Measurements from ENCODE around the gene KDF1. TPM values are rescaled to one million over a fixed set of nuclear protein-coding genes. Genes with fewer than 3 reads are reported as not detected.

The KDF1 gene
- polyA plus RNA-seq, 4 donors = 19.9 to 30.8 (median 27.1) TPM

GRCh38 chr1:26913389-26913753 lies 46.9 kb downstream of the KDF1 start:
- Histone ChIP-seq H3K4me1 (ENCODE audit: control insufficient read depth in 3 of 3, insufficient read depth in 2 of 3, low read depth in 1 of 3, low read length in 2 of 3) (peaks cover 0 to 39% (median 0%) of the 10 kb centered on the region in 3 donors), H3K9me3 (ENCODE audit: control insufficient read depth in 2 of 2, insufficient read depth in 1 of 2, low read depth in 1 of 2, low read length in 1 of 2) (no peaks in the 10 kb centered on the region), H3K36me3 (ENCODE audit: control insufficient read depth in 3 of 3, insufficient read depth in 2 of 3, low read depth in 1 of 3, low read length in 3 of 3) (peaks cover 0 to 40% (median 3%) of the 10 kb centered on the region in 3 donors), H3K4me3 (ENCODE audit: low read depth in 1 of 3, low read length in 3 of 3) (peak overlapping the region in 2 of 3 donors; percentile 75 to 84), H3K27me3 (ENCODE audit: control insufficient read depth in 3 of 3, insufficient read depth in 3 of 3, low read length in 3 of 3) (no peaks in the 10 kb centered on the region), H3K27ac (ENCODE audit: low read depth in 1 of 3, low read length in 2 of 3) (peak overlapping the region; percentile 89 to 100 (median 96))
- DNase-seq (no peak), FAIRE-seq (no peak)
- WGBS, 3 donors = 9 to 56% (median 29%) methylated on average over 5 of the region's 5 CpGs

GRCh38 chr1:26912147-26912490 lies 48.1 kb downstream of the KDF1 start:
- no peaks in the 10 kb centered on the region for H3K27me3 ChIP-seq (ENCODE audit: control insufficient read depth in 3 of 3, insufficient read depth in 3 of 3, low read length in 3 of 3)
- H3K27ac ChIP-seq (ENCODE audit: low read depth in 1 of 3, low read length in 2 of 3) = peak overlapping the region; percentile 27 to 100 (median 96)
- H3K36me3 ChIP-seq (ENCODE audit: control insufficient read depth in 3 of 3, insufficient read depth in 2 of 3, low read depth in 1 of 3, low read length in 3 of 3) = peaks cover 0 to 41% (median 3%) of the 10 kb centered on the region in 3 donors
- DNase-seq (no peak), FAIRE-seq (no peak)
- WGBS, 3 donors = 25 to 41% (median 26%) methylated on average over 2 of the region's 2 CpGs
- H3K4me1 ChIP-seq (ENCODE audit: control insufficient read depth in 3 of 3, insufficient read depth in 2 of 3, low read depth in 1 of 3, low read length in 2 of 3) = peaks cover 0 to 41% (median 0%) of the 10 kb centered on the region in 3 donors
- H3K4me3 ChIP-seq (ENCODE audit: low read depth in 1 of 3, low read length in 3 of 3) = peak overlapping the region in 2 of 3 donors; percentile 75 to 84
- H3K9me3 ChIP-seq (ENCODE audit: control insufficient read depth in 2 of 2, insufficient read depth in 1 of 2, low read depth in 1 of 2, low read length in 1 of 2) = no peaks in the 10 kb centered on the region

GRCh38 chr1:26911399-26912146 lies 48.7 kb downstream of the KDF1 start:
- Histone ChIP-seq H3K36me3 (ENCODE audit: control insufficient read depth in 3 of 3, insufficient read depth in 2 of 3, low read depth in 1 of 3, low read length in 3 of 3) (peaks cover 0 to 41% (median 3%) of the 10 kb centered on the region in 3 donors), H3K4me3 (ENCODE audit: low read depth in 1 of 3, low read length in 3 of 3) (peak overlapping the region in 2 of 3 donors; percentile 75 to 84), H3K27me3 (ENCODE audit: control insufficient read depth in 3 of 3, insufficient read depth in 3 of 3, low read length in 3 of 3) (no peaks in the 10 kb centered on the region), H3K9me3 (ENCODE audit: control insufficient read depth in 2 of 2, insufficient read depth in 1 of 2, low read depth in 1 of 2, low read length in 1 of 2) (no peaks in the 10 kb centered on the region), H3K27ac (ENCODE audit: low read depth in 1 of 3, low read length in 2 of 3) (peak overlapping the region; percentile 27 to 100 (median 96)), H3K4me1 (ENCODE audit: control insufficient read depth in 3 of 3, insufficient read depth in 2 of 3, low read depth in 1 of 3, low read length in 2 of 3) (peaks cover 0 to 45% (median 0%) of the 10 kb centered on the region in 3 donors)
- peak in 1 of 2 donors; percentile 41 for DNase-seq
- WGBS, 3 donors = 29 to 71% (median 31%) methylated on average over 7 to 8 of the region's 8 CpGs
- no peak for FAIRE-seq

GRCh38 chr1:26910343-26911160 lies 49.7 kb downstream of the KDF1 start:
- H3K27me3 ChIP-seq (ENCODE audit: control insufficient read depth in 3 of 3, insufficient read depth in 3 of 3, low read length in 3 of 3) = no peaks in the 10 kb centered on the region
- peaks cover 0 to 44% (median 0%) of the 10 kb centered on the region in 3 donors for H3K4me1 ChIP-seq (ENCODE audit: control insufficient read depth in 3 of 3, insufficient read depth in 2 of 3, low read depth in 1 of 3, low read length in 2 of 3)
- FAIRE-seq (no peak), DNase-seq (peak; percentile 71 to 77)
- H3K27ac ChIP-seq (ENCODE audit: low read depth in 1 of 3, low read length in 2 of 3) = peak overlapping the region in 2 of 3 donors; percentile 96 to 100
- H3K36me3 ChIP-seq (ENCODE audit: control insufficient read depth in 3 of 3, insufficient read depth in 2 of 3, low read depth in 1 of 3, low read length in 3 of 3) = peaks cover 0 to 41% (median 3%) of the 10 kb centered on the region in 3 donors
- 19 to 54% (median 30%) methylated on average over 4 of the region's 4 CpGs for WGBS, 3 donors
- H3K4me3 ChIP-seq (ENCODE audit: low read depth in 1 of 3, low read length in 3 of 3) = peak overlapping the region in 2 of 3 donors; percentile 75 to 84
- H3K9me3 ChIP-seq (ENCODE audit: control insufficient read depth in 2 of 2, insufficient read depth in 1 of 2, low read depth in 1 of 2, low read length in 1 of 2) = no peaks in the 10 kb centered on the region

GRCh38 chr1:26909951-26910342 lies 50.3 kb downstream of the KDF1 start:
- Histone ChIP-seq H3K4me3 (ENCODE audit: low read depth in 1 of 3, low read length in 3 of 3) (no peak overlapping the region), H3K27ac (ENCODE audit: low read depth in 1 of 3, low read length in 2 of 3) (peak overlapping the region in 2 of 3 donors; percentile 60 to 96), H3K9me3 (ENCODE audit: control insufficient read depth in 2 of 2, insufficient read depth in 1 of 2, low read depth in 1 of 2, low read length in 1 of 2) (no peaks in the 10 kb centered on the region), H3K36me3 (ENCODE audit: control insufficient read depth in 3 of 3, insufficient read depth in 2 of 3, low read depth in 1 of 3, low read length in 3 of 3) (peaks cover 0 to 41% (median 3%) of the 10 kb centered on the region in 3 donors), H3K4me1 (ENCODE audit: control insufficient read depth in 3 of 3, insufficient read depth in 2 of 3, low read depth in 1 of 3, low read length in 2 of 3) (peaks cover 0 to 41% (median 0%) of the 10 kb centered on the region in 3 donors), H3K27me3 (ENCODE audit: control insufficient read depth in 3 of 3, insufficient read depth in 3 of 3, low read length in 3 of 3) (no peaks in the 10 kb centered on the region)
- no peak for DNase-seq
- WGBS, 3 donors = 47 to 68% (median 56%) methylated on average over 3 of the region's 3 CpGs
- no peak for FAIRE-seq

GRCh38 chr1:26907071-26907917 lies 53.0 kb downstream of the KDF1 start:
- Histone ChIP-seq H3K36me3 (ENCODE audit: control insufficient read depth in 3 of 3, insufficient read depth in 2 of 3, low read depth in 1 of 3, low read length in 3 of 3) (peaks cover 0 to 35% (median 3%) of the 10 kb centered on the region in 3 donors), H3K27ac (ENCODE audit: low read depth in 1 of 3, low read length in 2 of 3) (peak overlapping the region in 2 of 3 donors; percentile 63 to 77), H3K4me3 (ENCODE audit: low read depth in 1 of 3, low read length in 3 of 3) (no peak overlapping the region), H3K27me3 (ENCODE audit: control insufficient read depth in 3 of 3, insufficient read depth in 3 of 3, low read length in 3 of 3) (no peaks in the 10 kb centered on the region), H3K9me3 (ENCODE audit: control insufficient read depth in 2 of 2, insufficient read depth in 1 of 2, low read depth in 1 of 2, low read length in 1 of 2) (no peaks in the 10 kb centered on the region), H3K4me1 (ENCODE audit: control insufficient read depth in 3 of 3, insufficient read depth in 2 of 3, low read depth in 1 of 3, low read length in 2 of 3) (peaks cover 0 to 41% (median under 1%) of the 10 kb centered on the region in 3 donors)
- no peak for FAIRE-seq
- WGBS, 3 donors = 17 to 54% (median 32%) methylated on average over 6 of the region's 6 CpGs
- DNase-seq = peak; percentile 72 to 97

- H3K27me3 ChIP-seq (ENCODE audit: control insufficient read depth in 3 of 3, insufficient read depth in 3 of 3, low read length in 3 of 3) = no peaks in the 10 kb centered on the region
- DNase-seq (no peak), FAIRE-seq (no peak)
- H3K4me1 ChIP-seq (ENCODE audit: control insufficient read depth in 3 of 3, insufficient read depth in 2 of 3, low read depth in 1 of 3, low read length in 2 of 3) = peaks cover 3 to 22% (median 3%) of the 10 kb centered on the region in 3 donors
- 63 to 64% (median 64%) methylated on average over 15 to 18 of the region's 18 CpGs for WGBS, 3 donors
- no peaks in the 10 kb centered on the region for H3K9me3 ChIP-seq (ENCODE audit: control insufficient read depth in 2 of 2, insufficient read depth in 1 of 2, low read depth in 1 of 2, low read length in 1 of 2)
- H3K27ac ChIP-seq (ENCODE audit: low read depth in 1 of 3, low read length in 2 of 3) = peak overlapping the region in 2 of 3 donors; percentile 61 to 83
- H3K36me3 ChIP-seq (ENCODE audit: control insufficient read depth in 3 of 3, insufficient read depth in 2 of 3, low read depth in 1 of 3, low read length in 3 of 3) = peaks cover 0 to 21% (median 6%) of the 10 kb centered on the region in 3 donors
- H3K4me3 ChIP-seq (ENCODE audit: low read depth in 1 of 3, low read length in 3 of 3) = peak overlapping the region in 2 of 3 donors; percentile 73 to 88
These were observed 59.3 kb downstream of the KDF1 start for GRCh38 chr1:26900815-26901511.
